Measurements from ENCODE around the gene RRAS2. TPM values are rescaled to one million over a fixed set of nuclear protein-coding genes. Genes with fewer than 3 reads are reported as not detected.

The RRAS2 gene
- total and polyA plus RNA-seq, 10 of the 15 experiments (the other 5 are each of a cell fraction or from before 2014, with no cell fraction given), result 26.9 to 72.4 (median 45.4) TPM

- no peaks in the 10 kb centered on the region; the same call in 1 of the 2 replicates for H3K4me1 ChIP-seq (ENCODE audit: control insufficient read depth, insufficient read depth, low read length)
- H3K79me2 ChIP-seq (ENCODE audit: control insufficient read depth, insufficient read depth, low read length), result no peaks in the 10 kb centered on the region
- WGBS (ENCODE audit: insufficient coverage, insufficient replicate concordance, low lambda C conversion rate, missing lambda C conversion rate), result 3% methylated on average over 10 of the region's 10 CpGs
- CTCF ChIA-PET, result interaction anchor here (0.6 to 5.2 kb wide), 25 partner anchors 12 to 1644 kb away, joined by 3 to 45 read pairs (median 5); no protein-coding TSS in a partner anchor
- H2AFZ ChIP-seq (ENCODE audit: control insufficient read depth, low read depth, low read length), result no peak overlapping the region
- SMC1A ChIA-PET (ENCODE audit: uncharacterized antibody, unreplicated experiment), result interaction anchor here (0.5 to 3.2 kb wide), 11 partner anchors 9 to 479 kb away, joined by 3 to 24 read pairs (median 5); no protein-coding TSS in a partner anchor
- in situ Hi-C loops (cut with MboI) (loop anchor here (5.0 kb wide), 2 partner anchors 292 to 477 kb away; no protein-coding TSS in a partner anchor), intact Hi-C loops (cut with micrococcal nuclease; ENCODE audit: unreplicated experiment) (loop anchor here (1.0 to 10.0 kb wide), 3 partner anchors 293 to 765 kb away; no protein-coding TSS in a partner anchor)
- BruUV-seq (replicated peaks), result no TSS peak
- RAD21 ChIA-PET (ENCODE audit: unreplicated experiment), result interaction anchor here (0.7 to 1.8 kb wide), 7 partner anchors 9 to 477 kb away, joined by 3 to 7 read pairs (median 3); no protein-coding TSS in a partner anchor
- H3K27me3 ChIP-seq (replicated peaks in 1 of 2; ENCODE audit: control insufficient read depth in 2 of 2, insufficient read depth in 2 of 2, low read length in 1 of 2), result no peaks in the 10 kb centered on the region; a peak in 1 of 4 replicates
- no peaks in the 10 kb centered on the region for H4K20me1 ChIP-seq (ENCODE audit: control insufficient read depth, insufficient read depth)
- no peak overlapping the region for H3K9ac ChIP-seq (ENCODE audit: control insufficient read depth, insufficient read depth, low read length)
- H3K4me2 ChIP-seq (ENCODE audit: control insufficient read depth, insufficient read depth), result no peak overlapping the region
- TF ChIP-seq JUND (IDR thresholded peaks at IDR 0.05; ENCODE audit: low read depth, low read length) (no peak), YY1 (IDR thresholded peaks at IDR 0.05; ENCODE audit: low read depth, low read length) (0 out of 2 replicates have a peak, but pooled peaks have one; percentile 9), SMC3 (IDR thresholded peaks at IDR 0.05; ENCODE audit: borderline replicate concordance, low read length) (peak; percentile 87), RAD21 (IDR thresholded peaks at IDR 0.05; ENCODE audit: insufficient read depth, low read depth, low read length) (peak; percentile 99), KDM1A (IDR thresholded peaks at IDR 0.05; ENCODE audit: borderline replicate concordance) (no peak), TARDBP (IDR thresholded peaks at IDR 0.05; ENCODE audit: borderline replicate concordance) (no peak), POU2F2 (IDR thresholded peaks at IDR 0.05; ENCODE audit: borderline replicate concordance, low read depth, low read length) (peak; percentile 42; the same call in 1 of the 3 replicates)
- TF ChIP-seq, protein P1, sequence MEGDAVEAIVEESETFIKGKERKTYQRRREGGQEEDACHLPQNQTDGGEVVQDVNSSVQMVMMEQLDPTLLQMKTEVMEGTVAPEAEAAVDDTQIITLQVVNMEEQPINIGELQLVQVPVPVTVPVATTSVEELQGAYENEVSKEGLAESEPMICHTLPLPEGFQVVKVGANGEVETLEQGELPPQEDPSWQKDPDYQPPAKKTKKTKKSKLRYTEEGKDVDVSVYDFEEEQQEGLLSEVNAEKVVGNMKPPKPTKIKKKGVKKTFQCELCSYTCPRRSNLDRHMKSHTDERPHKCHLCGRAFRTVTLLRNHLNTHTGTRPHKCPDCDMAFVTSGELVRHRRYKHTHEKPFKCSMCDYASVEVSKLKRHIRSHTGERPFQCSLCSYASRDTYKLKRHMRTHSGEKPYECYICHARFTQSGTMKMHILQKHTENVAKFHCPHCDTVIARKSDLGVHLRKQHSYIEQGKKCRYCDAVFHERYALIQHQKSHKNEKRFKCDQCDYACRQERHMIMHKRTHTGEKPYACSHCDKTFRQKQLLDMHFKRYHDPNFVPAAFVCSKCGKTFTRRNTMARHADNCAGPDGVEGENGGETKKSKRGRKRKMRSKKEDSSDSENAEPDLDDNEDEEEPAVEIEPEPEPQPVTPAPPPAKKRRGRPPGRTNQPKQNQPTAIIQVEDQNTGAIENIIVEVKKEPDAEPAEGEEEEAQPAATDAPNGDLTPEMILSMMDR (IDR thresholded peaks at IDR 0.05 in 2 of 3, conservative IDR thresholded peaks at IDR 0.05 in 1 of 3; ENCODE audit: control insufficient read depth in 2 of 3, extremely low read depth in 1 of 3, insufficient read depth in 1 of 3, low read depth in 3 of 3, low read length in 3 of 3), result peak; percentile 70 to 93 (median 83)
- H3K9me3 ChIP-seq (replicated peaks; ENCODE audit: control insufficient read depth, insufficient read depth, low read length), result no peaks in the 10 kb centered on the region
- POLR2A ChIA-PET, result no interaction called here
- peak; percentile 71 for ATAC-seq
- H3K27ac ChIP-seq (ENCODE audit: control insufficient read depth, insufficient read depth), result no peak overlapping the region
- no peaks in the 10 kb centered on the region for H3K36me3 ChIP-seq (ENCODE audit: control insufficient read depth in 2 of 2, insufficient read depth in 2 of 2, low read length in 1 of 2)
- no peak for DNase-seq (ENCODE audit: low read depth, low spot score)
- H3K4me3 ChIP-seq, result no peak overlapping the region
- FAIRE-seq, result peak; percentile 69
These were observed 109.6 kb downstream of the RRAS2 start for GRCh38 chr11:14249121-14249963.
